ENCODE data around the gene KRT17. TPM values are rescaled to one million over a fixed set of nuclear protein-coding genes. Genes with fewer than 3 reads are reported as not detected.

Gene KRT17
- total and polyA plus RNA-seq, 9 of the 15 experiments (the other 6 are each of a cell fraction or from before 2014, with no cell fraction given), result 0.23 to 0.25 TPM; not detected in 7

- TF ChIP-seq, protein P1, sequence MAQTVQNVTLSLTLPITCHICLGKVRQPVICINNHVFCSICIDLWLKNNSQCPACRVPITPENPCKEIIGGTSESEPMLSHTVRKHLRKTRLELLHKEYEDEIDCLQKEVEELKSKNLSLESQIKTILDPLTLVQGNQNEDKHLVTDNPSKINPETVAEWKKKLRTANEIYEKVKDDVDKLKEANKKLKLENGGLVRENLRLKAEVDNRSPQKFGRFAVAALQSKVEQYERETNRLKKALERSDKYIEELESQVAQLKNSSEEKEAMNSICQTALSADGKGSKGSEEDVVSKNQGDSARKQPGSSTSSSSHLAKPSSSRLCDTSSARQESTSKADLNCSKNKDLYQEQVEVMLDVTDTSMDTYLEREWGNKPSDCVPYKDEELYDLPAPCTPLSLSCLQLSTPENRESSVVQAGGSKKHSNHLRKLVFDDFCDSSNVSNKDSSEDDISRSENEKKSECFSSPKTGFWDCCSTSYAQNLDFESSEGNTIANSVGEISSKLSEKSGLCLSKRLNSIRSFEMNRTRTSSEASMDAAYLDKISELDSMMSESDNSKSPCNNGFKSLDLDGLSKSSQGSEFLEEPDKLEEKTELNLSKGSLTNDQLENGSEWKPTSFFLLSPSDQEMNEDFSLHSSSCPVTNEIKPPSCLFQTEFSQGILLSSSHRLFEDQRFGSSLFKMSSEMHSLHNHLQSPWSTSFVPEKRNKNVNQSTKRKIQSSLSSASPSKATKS (CRISPR knock-in tag; IDR thresholded peaks at IDR 0.05), result no peak
- TF ChIP-seq CC2D1A (IDR thresholded peaks at IDR 0.05), result no peak
- no peak for TF ChIP-seq BRD4 (IDR thresholded peaks at IDR 0.05)
- TF ChIP-seq, protein P2, sequence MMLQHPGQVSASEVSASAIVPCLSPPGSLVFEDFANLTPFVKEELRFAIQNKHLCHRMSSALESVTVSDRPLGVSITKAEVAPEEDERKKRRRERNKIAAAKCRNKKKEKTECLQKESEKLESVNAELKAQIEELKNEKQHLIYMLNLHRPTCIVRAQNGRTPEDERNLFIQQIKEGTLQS (IDR thresholded peaks at IDR 0.05), result no peak
- TF ChIP-seq, protein P2 (CRISPR knock-in tag; conservative IDR thresholded peaks at IDR 0.05), result no peak
- no peak for TF ChIP-seq SMAD1 (IDR thresholded peaks at IDR 0.05; ENCODE audit: low read depth, low read length, partially characterized antibody)
- TF ChIP-seq ETV5 (CRISPR knock-in tag; IDR thresholded peaks at IDR 0.05; ENCODE audit: low read depth), result no peak
- no peak for TF ChIP-seq SP2 (IDR thresholded peaks at IDR 0.05; ENCODE audit: extremely low read depth, low read depth, low read length, poor library complexity, severe bottlenecking)
- no peak for TF ChIP-seq ILK (tag; IDR thresholded peaks at IDR 0.05; ENCODE audit: borderline replicate concordance, low read depth)
- TF ChIP-seq ZFPM2 (CRISPR knock-in tag; IDR thresholded peaks at IDR 0.05), result no peak
- no peak for TF ChIP-seq ZNF24 (IDR thresholded peaks at IDR 0.05)
- no peak for TF ChIP-seq SNIP1 (IDR thresholded peaks at IDR 0.05; ENCODE audit: low read depth)
- no peak for TF ChIP-seq ELF2 (CRISPR knock-in tag; IDR thresholded peaks at IDR 0.05)
- TF ChIP-seq KDM4B (IDR thresholded peaks at IDR 0.05; ENCODE audit: borderline replicate concordance in 2 of 2, low read depth in 1 of 2), result no peak; a peak in 1 of 4 replicates
- no peak for TF ChIP-seq SMAD3 (CRISPR knock-in tag; conservative IDR thresholded peaks at IDR 0.05)
- TF ChIP-seq ZNF175 (CRISPR knock-in tag; IDR thresholded peaks at IDR 0.05; ENCODE audit: low read depth), result no peak; the same call in 1 of the 2 replicates
- no peak for TF ChIP-seq FOS (IDR thresholded peaks at IDR 0.05; ENCODE audit: extremely low read depth, insufficient read length)
- no peak for TF ChIP-seq SMARCE1 (IDR thresholded peaks at IDR 0.05)
- TF ChIP-seq NUFIP1 (IDR thresholded peaks at IDR 0.05; ENCODE audit: partially characterized antibody), result peak; percentile 30
- TF ChIP-seq MEIS2 (IDR thresholded peaks at IDR 0.05; ENCODE audit: partially characterized antibody), result peak; percentile 71
- no peak for TF ChIP-seq RBM14 (IDR thresholded peaks at IDR 0.05; ENCODE audit: borderline replicate concordance, insufficient read depth, low read depth, low read length)
- no peak for TF ChIP-seq ZNF717 (CRISPR knock-in tag; IDR thresholded peaks at IDR 0.05)
- TF ChIP-seq MTF1 (CRISPR knock-in tag; IDR thresholded peaks at IDR 0.05; ENCODE audit: borderline replicate concordance), result no peak
- TF ChIP-seq TCFL5 (CRISPR knock-in tag; conservative IDR thresholded peaks at IDR 0.05), result no peak
- no peak for TF ChIP-seq PHTF2 (CRISPR knock-in tag; IDR thresholded peaks at IDR 0.05)
- peak; percentile 24; the same call in 1 of the 2 replicates for TF ChIP-seq CREB3L1 (IDR thresholded peaks at IDR 0.05; ENCODE audit: borderline replicate concordance, low read depth)
- TF ChIP-seq SRSF9 (IDR thresholded peaks at IDR 0.05; ENCODE audit: borderline replicate concordance, low read depth, low read length), result no peak
Measured at GRCh38 chr17:41665566-41666236, 41.3 kb upstream of the KRT17 start (continued).
